GM18507 (cell line): ENCODE results near the gene MT4.
"Not testable (repeated sequence)": the region's sequence is repeated elsewhere in the genome, so short reads cannot be mapped to it uniquely, and the experiment has no call there.

Experiments used
- DNase-seq: peaks from one replicate; pipeline ENCODE4 v3.0.0; 2011; ENCODE audit warnings: low read depth; ENCODE audit not compliant: insufficient read length; ENCODE audit errors: extremely low spot score
- FAIRE-seq: peaks from 2 replicates; lab custom pipeline; 2011; peaks lifted over from hg19 to GRCh38; lab: Jason Lieb, UNC

The MT4 gene

DNA sequence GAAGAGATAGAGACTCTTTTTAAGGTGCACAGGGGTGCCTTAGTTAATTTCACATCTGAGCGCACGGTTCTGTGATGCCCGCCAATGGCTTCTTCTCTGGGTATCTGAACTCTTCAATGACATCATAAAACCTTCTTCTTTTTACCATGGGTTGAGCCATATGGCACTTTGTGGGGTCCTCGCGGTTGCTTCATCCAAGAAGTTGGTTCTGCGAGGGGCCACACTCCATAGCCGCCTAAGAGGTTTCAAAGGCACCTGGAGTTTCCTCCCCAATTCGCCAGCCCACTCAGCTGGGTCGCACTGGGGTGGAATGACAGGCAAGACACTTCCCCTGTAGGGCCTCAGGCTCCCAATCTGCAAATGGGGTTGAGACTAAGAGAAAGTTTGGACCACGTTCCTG lies 10.4 kb upstream of the MT4 start:
- no peak for DNase-seq
- no peak for FAIRE-seq

DNA sequence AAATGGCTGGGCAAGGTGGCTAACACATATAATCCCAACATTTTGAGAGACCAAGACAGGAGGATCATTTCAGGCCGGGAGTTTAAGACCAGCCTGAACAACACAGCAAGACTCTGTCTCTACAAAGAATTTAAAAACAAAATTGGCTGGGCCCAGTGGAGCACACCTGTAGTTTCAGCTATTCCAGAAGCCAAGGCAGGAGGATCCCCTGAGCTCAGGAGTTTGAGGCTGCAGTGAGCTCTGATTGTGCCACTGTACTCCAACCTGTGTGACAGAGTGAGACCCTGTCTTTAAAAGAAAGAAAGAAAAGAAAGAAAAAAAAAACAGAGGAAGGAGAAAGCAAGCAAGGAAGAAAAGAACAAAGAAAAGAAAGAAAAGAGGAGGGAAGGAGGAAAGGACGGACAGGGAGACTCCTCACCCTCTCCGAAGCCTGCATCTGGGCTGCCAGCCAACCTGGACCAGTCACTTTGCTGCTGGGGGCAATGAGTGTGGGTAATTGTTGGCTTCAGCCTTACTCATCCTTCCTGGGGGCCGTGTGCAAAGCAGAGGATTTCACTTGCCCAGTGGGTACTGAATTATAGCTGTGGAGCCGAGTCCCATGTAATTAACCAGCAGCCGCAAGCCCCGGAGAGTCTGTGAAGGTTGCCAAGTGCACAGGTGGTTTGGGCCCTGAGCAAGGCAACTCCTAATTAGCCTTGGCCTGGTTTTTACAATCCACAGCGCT lies 6.7 kb upstream of the MT4 start:
- DNase-seq (no peak), FAIRE-seq (no peak)

DNA sequence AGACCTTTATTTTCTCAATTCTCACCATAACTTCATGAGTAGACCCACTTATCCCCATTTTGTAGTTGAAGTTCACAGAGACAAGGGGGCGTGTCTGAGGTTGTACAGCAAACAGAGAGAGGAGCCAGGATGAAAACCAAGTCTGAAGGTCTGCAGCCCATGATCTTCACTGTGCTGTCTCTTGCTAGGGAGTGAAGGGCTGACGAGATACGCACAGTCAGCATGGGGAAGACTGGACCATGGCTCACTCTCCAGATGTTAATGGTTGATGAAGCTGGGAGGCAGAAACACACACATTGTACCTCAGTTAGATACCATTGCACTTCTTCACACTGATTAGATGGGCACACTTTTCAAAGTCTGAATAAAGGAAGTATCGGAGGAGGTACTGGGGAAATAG lies 5.8 kb upstream of the MT4 start:
- DNase-seq (no peak), FAIRE-seq (no peak)

DNA sequence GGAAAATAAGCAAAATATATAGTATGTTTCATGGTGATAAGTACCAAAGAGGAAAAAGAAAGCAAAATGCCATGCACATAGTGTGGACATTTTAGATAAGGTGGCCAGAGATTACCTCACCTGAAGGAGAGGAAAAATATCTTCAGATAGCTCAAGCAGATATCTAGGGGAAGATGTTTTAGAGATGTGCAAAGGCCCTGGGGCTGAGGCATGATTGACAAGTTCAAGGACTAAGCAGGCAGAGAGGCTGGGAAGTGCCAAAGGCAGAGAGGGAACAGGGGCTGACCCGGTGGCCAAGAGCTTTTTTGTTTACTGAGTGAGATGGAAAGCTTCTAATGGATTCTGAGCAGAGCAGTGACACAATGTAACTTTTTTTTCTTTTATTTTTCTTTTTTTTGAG lies 4.4 kb upstream of the MT4 start:
- DNase-seq = no peak
- no peak for FAIRE-seq

DNA sequence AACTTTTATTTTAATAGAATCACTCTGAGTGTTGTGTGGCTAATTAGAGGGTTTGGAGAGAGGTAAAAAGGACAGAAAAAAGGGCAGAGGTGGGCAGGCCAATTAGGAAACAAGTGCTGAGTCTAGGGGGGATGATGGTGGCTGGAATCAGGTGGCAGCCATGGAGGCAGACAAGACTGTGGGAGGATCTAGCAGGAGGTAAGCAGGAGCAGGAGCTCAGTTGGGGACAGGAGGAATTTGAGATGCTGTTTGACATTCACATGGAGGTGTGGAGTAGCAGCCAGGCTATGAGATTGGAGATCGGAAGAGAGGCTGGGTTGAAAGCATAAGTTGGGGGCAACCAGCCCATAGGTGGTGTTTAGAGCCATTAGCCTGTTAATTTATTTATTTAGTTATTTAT lies 3.7 kb upstream of the MT4 start:
- FAIRE-seq = no peak
- DNase-seq = no peak

DNA sequence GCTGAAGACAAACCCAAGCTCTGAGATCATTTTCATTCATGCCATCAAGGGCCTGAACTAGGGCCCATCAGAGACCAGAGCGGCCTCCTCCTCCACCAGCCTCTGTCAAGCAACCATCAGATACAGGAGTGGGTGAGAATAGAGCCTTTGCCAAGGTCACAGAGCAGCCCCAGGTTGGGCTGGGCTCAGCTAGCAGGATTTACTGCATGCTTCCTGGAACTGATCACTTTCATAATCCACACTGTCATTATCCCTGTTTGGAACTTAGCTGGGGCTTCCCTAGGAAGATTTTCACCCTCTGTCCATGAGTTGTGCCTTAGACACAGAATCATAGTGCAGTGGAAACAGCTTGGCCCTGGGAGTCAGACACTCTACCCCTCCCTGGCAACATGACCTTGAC lies 5.1 kb downstream of the MT4 start:
- DNase-seq (no peak), FAIRE-seq (no peak)

DNA sequence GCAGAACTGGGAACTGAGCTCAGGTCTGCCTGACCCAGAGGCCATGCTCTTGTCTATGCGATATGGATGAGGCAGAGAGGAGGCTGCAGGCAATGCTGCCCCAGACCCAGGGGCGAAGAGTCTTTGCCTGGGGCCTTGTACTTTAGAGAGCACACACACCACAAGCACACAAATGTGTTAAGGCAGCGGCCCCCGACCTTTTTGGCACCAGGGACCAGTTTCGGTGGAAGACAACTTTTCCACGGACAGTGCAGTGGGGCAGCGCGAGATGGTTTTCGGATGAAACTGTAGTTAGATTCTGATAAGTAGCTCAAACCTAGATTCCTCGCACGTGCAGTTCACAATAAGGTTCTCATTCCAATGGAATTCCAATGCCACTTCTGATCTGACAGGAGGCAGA lies 6.7 kb downstream of the MT4 start:
- FAIRE-seq = no peak
- no peak for DNase-seq

DNA sequence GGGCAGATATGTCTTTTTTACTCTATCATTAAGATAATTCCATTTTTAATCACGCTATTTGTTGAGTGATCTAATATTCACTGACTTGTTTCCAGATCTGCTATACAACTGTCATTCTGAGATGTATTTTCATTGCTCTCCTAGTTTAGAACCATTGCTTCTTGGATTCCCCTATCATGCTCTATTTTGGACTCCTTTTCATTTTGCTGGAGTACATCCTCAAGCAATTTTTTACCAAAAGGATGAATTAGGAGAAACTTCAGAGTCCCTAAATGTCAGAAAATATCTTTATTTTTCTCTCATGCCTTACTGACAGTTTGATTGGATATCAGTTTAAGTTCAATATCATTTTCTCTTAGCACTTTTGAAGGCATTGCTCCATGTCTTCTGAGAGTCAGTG lies 9.8 kb downstream of the MT4 start:
- DNase-seq (no peak), FAIRE-seq (no peak)

DNA sequence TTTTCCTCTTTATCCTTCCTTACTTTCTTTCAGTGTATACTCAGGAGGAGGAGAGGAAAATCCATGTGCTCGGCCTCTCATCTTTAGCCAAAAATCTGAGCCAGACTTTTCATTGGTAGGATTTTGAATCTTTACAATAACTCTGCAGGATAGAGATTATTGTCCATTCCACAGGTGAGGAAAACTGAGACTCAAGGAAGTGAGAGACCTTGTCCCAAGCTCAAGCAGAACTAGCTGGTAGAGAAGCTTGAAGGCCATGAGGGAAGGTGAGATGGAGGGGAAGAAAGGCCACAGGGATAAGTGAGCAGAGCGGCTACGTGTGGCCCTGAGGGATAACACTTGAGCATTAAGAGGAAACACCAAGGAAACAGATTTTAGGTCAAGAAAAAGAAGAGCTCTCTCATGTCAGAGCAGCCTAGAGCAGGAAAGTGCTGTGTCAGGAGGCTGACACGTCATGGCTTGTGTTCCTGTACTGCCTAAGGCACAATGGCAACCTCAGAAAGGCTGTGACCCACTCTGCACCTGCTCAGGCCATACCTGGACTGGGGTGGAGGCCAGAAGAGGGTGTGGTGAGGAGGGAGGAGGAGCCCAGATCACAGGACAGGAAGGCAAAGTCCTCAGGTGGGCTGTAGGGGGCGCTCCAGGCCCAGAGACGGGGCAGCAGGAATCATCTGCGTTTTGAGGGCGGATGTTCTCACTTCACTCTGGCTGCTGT lies 11.9 kb downstream of the MT4 start:
- DNase-seq = peak; percentile 60
- peak; percentile 74 for FAIRE-seq

DNA sequence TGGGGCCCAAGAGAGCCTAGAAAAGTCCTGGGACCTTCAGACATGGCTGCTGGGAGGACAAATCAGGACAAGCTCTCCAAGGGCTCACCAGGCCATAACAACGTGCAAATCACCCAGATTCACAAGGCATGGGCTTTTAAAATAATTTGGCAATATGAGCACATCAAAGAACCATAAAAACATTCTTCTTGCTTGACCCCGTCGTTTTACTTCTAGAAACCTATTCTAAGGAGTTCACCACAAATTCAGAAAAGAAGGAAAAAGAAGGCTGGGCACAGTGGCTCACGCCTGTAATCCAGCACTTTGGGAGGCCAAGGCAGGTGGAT lies 12.4 kb downstream of the MT4 start:
- DNase-seq (no peak), FAIRE-seq (no peak)

DNA sequence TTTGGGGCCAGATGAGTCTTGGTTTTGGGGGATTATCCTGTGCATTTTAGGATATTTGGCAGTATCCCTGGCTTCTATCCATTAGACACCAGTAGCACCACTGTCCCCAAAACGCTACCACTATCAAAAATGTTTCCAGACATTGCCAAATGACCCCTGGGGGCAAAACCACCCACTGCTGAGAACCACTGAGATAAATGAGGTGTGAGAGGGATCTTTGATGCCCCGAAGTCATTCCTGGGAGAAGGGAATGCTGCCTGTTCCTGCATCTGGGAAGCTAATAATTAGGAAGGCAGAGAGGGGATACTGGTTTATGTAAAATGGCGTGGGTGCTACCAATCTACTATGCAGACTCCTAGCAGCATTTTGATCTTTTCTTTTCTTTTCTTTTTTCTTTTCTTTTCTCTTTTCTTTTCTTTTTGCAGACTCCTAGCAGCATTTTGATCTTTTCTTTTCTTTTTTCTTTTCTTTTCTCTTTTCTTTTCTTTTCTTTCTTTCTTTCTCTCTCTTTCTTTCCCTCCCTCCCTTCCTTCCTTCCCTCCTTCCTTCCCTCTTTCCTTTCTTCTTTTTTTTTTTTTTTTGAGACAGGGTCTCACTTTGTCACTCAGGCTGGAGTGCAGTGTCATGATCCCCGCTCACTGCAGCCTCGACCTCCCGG lies 15.6 kb downstream of the MT4 start:
- DNase-seq (no peak), FAIRE-seq (no peak)

DNA sequence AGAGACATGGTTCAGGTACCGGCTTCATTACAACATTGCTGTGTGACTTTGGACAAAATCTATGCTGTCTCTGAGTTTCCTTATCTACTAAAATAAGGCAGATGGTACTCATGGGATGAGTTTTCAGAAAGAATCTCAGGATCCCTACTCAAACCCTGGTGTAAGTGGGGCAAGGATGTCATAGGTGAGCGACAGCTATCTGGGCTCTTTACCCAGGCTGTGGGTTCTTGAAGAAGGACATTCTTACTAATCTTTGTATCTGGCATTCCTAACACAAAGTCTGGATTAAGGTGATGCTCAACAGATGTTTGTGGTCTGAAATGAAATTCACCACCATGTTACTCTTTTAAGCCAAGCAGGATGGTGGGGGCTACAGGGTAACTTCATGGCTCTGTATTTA lies 18.0 kb downstream of the MT4 start:
- FAIRE-seq = not testable (repeated sequence)

DNA sequence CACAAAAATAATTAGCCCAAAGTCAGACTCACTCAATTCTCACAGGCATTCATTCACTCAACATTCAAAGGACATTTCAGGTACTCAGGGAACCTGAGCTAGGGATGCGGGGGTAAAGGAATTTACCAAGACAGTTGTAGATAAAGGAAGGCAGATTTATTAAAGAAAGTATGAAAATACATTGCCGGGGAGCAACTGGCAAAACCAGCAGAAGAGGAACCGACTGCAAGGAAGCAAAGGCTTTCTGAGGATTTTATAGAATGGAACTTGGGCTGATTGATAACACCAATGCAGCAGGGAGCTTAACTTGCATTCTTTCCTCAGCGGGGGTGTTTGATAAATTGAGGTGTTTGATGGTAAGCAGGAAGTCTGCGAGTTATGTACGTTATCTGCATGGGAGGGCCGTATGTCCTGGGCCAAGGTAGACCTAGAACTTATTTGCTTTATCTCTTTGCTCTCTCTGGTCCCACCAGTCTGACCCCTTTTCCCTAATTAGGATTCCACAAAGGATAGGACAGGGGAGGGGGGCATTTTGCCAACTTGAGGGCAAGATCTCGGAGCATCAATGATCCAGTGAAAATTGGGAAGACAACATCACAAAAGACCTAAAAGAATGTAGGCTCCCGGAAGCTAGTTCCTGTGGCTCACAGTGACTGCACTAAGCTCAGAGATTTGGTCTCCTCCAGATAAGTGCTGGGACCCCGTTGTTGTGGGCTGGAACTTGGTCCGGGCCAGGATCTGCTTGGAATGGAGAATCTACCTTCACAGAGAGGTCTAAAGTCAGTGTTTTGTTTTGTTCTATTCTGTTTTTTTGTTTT lies 18.7 kb downstream of the MT4 start:
- FAIRE-seq (no peak), DNase-seq (no peak)

More for the DNA sequence above, 18.0 kb downstream of the MT4 start:
- DNase-seq = not testable (repeated sequence)

DNA sequence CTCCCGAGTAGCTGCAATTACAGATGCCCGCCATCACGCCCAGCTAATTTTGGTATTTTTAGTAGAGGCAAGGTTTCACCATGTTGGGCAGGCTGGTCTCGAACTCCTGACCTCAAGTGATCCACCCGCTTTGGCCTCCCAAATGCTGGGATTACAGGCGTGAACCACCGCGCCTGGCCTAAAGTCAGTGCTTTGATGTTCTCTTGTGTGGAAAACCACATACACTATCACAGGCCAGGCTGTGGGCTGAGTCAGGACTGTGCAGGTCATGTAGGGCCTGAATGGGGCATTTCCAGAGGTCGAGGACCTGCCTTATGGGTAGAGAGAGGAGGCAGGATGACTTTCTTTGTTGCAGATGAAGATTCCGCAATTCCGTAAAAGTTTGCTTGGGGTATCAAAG lies 19.4 kb downstream of the MT4 start:
- FAIRE-seq (no peak), DNase-seq (no peak)

DNA sequence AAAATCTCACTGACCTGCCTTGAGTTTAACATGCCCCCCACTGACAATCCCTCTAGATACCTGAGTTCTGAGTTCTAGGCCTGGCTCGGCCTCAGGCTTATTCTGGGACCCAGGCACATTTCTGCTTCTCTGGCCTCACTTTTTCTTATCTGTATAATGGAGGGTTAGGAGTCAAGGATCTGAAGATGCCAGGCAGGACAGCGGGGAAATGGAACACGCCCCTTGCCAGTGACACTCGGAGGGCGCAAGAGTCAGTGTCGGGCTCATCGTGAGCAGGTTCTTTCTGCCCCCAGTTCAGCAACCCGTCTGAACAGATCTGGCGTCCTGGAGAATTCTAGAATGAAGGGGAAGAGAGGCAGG lies 23.9 kb downstream of the MT4 start:
- no peak for DNase-seq
- no peak for FAIRE-seq

DNA sequence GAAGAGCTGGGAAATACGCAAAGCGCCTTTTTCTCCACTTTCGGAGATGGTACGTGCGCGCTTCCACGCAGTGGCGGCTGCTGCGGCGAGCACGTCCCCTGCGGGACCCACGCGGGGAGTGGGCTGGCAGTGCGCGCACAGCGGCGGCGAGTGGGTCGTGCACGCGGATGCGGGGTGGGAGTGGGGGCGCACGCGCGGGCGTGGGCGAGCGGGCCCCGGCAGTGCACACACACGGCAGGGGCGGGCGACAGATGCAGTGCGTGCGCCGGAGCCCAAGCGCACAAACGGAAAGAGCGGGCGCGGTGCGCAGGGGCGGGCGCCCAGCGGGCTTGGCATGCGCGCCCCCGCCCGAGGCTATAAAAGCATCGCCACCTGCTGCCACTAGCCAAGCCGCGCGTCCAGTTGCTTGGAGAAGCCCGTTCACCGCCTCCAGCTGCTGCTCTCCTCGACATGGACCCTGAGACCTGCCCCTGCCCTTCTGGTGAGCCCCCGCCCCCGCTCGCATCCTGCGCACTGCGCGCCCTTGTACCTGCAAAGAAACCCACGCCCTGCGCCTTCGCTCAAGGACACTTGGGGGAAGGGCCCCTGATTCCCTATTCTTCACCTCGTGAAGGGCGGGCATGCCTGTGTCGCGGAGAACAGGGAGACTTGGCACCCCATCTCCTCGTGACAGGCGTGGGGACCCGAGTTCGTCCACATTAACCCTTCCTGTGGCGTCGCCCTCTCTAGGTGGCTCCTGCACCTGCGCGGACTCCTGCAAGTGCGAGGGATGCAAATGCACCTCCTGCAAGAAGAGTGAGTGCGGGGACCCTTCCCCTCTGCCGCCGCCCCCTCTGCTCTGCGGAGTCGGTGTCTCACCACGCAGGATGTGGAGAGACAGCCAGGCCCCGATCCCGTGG lies 24.5 kb downstream of the MT4 start, which contains the start of gene MT3:
MT3 (plus strand) TSS at position 388 of the 899 bp plus-strand sequence; CDS start at position 451, 63 bp downstream.
- no peak for DNase-seq
- no peak for FAIRE-seq

DNA sequence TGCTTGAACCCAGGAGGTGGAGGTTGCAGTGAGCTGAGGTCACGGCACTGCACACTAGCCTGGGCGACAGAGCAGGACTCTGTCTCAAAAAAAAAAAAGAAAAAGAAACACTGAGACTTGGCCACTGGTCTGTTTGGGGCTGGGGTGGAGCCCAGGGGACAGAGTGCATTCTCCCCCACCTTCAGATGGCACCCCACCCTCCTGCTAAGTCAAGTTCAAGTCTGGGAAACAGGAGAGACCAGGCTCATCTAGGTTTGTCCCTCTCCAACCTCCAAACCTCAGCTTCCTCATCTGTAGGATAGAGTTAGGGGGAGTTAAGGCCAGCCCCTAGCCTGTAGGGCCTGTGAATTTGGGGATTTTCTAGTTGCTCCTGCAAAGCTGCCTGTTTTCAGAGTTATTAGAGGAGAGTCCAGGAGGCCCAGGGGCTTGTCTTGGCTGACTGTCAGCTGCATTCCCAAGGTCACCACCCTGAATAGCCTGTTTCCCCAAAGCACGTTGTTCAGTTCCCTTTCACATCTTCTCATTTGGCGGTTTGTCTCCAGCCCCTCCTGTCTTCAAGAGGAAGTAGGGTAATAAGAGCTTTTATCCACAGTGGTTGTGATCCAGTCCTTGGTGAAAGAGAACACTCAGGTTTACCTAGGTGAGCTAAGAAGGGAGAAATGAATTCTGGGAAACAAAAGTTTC lies 26.6 kb downstream of the MT4 start:
- no peak for DNase-seq
- no peak for FAIRE-seq

DNA sequence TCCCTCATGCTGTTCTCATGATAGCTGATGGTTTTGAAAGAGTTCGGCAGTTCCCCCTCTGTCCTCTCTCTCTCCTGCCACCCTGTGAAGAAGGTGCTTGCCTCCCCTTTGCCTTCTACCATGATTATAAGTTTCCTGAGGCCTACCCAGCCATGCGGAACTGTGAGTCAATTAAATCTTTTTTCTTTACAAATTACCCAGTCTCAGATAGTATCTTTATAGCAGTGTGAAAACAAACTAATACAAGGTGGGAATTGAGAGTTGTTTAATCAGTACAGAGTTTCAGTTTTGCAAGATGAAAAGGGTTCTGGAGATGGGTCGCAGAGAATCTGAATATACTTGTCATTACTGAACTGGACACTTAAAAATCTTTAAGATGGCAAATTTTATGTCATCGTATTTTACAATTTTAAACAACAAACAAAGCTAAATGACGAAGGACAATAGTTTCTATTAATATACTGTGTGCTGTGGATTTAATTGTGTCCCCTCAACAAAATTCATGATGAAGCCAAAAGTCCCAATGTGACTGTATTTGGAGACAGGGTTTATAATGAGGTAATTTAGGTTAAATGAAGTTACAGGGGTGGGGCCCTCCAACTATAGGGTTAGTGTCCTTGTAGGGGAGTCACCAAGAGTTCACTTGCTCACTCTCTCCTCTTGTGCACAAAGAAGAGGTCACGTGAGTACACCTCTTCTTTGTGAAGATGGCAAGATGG lies 28.9 kb downstream of the MT4 start:
- DNase-seq (no peak), FAIRE-seq (no peak)
